Astrocyte (in vitro differentiated cells and primary cell): Measurements from ENCODE around the gene TTC23.

Experiments
- EZH2 ChIP-seq: IDR thresholded peaks from 2 replicates; pipeline ENCODE4 v1.6.1; 2012; ENCODE audit warnings: mild to moderate bottlenecking, low read length, inconsistent platforms; ENCODE audit not compliant: insufficient read depth
- TF ChIP-seq, protein P1 (sequence below): IDR thresholded peaks from 2 replicates; pipeline ENCODE4 v1.5.1; 2011; ENCODE audit warnings: low read depth, mild to moderate bottlenecking, inconsistent platforms, low read length, moderate library complexity; ENCODE audit not compliant: insufficient read depth

DNA sequence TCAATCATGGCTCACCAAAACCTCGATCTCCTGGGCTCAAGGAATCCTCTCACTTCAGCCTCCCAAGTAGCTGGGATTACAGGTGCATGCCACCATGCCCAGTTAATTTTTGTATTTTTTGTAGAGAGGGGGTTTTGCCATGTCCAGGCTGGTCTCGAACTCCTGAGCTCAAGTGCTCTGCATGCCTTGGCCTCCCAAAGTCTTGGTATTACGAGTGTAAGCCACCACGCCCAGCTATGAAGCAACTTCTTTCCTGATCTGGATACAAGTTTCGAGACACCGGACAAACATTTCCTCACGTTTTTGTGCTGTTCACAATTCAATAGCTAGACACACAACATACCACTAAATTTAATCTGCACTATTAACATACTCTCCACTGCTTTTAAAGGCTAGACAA is 147.9 kb downstream of the TTC23 start:
- TF ChIP-seq, protein P1, sequence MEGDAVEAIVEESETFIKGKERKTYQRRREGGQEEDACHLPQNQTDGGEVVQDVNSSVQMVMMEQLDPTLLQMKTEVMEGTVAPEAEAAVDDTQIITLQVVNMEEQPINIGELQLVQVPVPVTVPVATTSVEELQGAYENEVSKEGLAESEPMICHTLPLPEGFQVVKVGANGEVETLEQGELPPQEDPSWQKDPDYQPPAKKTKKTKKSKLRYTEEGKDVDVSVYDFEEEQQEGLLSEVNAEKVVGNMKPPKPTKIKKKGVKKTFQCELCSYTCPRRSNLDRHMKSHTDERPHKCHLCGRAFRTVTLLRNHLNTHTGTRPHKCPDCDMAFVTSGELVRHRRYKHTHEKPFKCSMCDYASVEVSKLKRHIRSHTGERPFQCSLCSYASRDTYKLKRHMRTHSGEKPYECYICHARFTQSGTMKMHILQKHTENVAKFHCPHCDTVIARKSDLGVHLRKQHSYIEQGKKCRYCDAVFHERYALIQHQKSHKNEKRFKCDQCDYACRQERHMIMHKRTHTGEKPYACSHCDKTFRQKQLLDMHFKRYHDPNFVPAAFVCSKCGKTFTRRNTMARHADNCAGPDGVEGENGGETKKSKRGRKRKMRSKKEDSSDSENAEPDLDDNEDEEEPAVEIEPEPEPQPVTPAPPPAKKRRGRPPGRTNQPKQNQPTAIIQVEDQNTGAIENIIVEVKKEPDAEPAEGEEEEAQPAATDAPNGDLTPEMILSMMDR: no peak
- no peak for TF ChIP-seq EZH2
